ENCODE results near the gene STRA8.

GRCh38 chr7:135189221-135189662 is 44.4 kb upstream of the STRA8 start:
- no peak for TF ChIP-seq CTCF (IDR thresholded peaks at IDR 0.05; ENCODE audit: low read length)
- no peak for TF ChIP-seq EZH2 (optimal IDR thresholded peaks at IDR 0.05; ENCODE audit: low read depth, low read length)

All from MM.1S (cell line).